AG10803 (cell line): Measurements from ENCODE around the gene CTSH.
"Not testable (repeated sequence)": the region's sequence is repeated elsewhere in the genome, so short reads cannot be mapped to it uniquely, and the experiment has no call there.

Source experiments
- DNase-seq: peaks from one replicate; pipeline ENCODE4 v3.0.0; 2010; ENCODE audit warnings: low read depth
- H3K4me3 ChIP-seq: 2 replicates; pipeline ENCODE4 v1.5.1; 2011; ENCODE audit warnings: mild to moderate bottlenecking, low read length, control low read depth
- TF ChIP-seq, protein P1 (sequence below): conservative IDR thresholded peaks from 2 replicates; pipeline ENCODE4 v1.5.1; 2011; ENCODE audit warnings: mild to moderate bottlenecking, low read length, control low read depth, inconsistent platforms

CTSH gene

DNA sequence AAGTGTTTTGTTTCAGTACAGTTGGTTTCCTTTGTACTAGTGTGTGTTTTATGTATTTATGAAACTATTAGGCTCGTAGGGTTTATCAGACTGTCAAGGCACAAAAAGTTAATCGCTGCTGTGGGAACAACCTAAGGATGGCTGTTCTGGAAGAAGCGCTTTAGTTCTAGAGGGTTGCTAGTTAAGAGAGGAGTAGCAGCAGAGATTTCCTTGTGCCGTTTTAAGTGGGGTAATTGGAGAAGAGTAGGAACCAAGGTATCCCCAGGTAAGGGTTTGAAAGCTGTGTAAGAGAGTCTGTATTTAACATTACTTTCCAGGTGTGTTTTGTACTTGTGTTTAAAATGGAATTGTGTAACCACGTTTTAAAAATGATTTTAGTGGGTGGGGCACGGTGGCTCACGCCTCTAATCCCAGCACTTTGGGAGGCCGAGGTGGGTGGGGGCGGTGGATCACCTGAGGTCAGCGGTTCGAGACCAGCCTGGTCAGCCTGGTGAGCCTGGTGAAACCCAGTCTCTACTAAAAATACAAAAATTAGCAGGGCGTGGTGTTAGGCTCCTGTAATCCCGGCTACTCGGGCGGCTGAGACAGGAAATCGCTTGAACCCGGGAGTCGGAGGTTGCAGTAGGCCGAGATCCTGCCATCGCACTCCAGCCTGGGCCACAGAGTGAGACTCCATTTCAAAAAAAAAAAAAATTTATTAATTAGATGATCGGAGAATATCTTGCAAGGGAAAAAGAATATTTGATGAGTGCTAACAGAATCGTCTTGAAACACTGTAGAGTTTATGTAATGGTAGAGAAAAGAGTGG is 69.5 kb downstream of the CTSH start:
- H3K4me3 ChIP-seq: peak overlapping the region; percentile 100
- TF ChIP-seq, protein P1, sequence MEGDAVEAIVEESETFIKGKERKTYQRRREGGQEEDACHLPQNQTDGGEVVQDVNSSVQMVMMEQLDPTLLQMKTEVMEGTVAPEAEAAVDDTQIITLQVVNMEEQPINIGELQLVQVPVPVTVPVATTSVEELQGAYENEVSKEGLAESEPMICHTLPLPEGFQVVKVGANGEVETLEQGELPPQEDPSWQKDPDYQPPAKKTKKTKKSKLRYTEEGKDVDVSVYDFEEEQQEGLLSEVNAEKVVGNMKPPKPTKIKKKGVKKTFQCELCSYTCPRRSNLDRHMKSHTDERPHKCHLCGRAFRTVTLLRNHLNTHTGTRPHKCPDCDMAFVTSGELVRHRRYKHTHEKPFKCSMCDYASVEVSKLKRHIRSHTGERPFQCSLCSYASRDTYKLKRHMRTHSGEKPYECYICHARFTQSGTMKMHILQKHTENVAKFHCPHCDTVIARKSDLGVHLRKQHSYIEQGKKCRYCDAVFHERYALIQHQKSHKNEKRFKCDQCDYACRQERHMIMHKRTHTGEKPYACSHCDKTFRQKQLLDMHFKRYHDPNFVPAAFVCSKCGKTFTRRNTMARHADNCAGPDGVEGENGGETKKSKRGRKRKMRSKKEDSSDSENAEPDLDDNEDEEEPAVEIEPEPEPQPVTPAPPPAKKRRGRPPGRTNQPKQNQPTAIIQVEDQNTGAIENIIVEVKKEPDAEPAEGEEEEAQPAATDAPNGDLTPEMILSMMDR: no peak
- DNase-seq: no peak

DNA sequence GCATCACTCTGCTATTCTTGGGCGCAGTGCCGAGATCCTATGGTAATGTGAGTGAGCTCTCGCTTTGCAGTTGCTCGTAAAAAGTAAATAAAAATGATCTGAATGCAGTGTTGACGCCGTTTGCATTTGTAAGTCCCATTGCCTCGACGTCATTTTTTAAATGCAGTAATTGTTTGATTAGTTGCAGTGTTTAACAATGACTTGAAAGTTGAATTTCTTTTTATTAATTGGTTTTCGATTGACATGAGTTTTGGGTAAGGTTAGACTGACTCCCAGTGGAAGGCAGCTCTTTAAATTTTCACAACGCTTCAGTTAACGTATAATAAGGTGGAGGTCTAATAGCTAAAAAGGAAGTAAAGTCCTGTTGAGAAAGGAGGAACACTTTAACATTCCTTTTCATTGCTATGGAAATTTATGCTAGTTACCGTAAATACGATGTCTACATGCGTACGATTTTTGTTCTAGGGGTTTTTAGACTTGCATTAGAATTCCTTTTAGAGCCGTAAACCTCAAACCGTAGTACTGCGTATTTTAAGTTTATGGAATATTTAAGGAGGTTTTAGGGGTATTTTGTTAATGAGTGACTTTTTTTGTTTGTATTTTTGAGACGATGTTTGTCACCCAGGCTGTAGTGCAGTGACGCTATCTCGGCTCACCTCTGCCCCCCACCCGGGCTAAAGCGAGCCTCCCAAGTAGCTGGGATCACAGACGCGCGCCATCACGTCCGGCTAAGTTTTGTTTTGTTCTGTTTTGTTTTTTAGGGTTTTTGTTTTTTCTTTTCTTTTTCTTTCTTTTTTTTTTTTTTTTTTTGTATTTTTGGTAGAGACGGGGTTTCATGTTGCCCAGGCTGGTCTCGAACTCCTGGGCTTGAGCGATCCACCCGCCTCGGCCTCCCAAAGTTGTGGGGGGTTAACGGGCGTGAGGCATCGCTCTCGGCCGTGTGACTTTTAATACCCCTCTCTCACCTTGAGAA is 70.8 kb downstream of the CTSH start:
- TF ChIP-seq, protein P1: no peak; the same call in 1 of the 2 replicates
- peak; percentile 33 for DNase-seq
- H3K4me3 ChIP-seq: peak overlapping the region; percentile 100

DNA sequence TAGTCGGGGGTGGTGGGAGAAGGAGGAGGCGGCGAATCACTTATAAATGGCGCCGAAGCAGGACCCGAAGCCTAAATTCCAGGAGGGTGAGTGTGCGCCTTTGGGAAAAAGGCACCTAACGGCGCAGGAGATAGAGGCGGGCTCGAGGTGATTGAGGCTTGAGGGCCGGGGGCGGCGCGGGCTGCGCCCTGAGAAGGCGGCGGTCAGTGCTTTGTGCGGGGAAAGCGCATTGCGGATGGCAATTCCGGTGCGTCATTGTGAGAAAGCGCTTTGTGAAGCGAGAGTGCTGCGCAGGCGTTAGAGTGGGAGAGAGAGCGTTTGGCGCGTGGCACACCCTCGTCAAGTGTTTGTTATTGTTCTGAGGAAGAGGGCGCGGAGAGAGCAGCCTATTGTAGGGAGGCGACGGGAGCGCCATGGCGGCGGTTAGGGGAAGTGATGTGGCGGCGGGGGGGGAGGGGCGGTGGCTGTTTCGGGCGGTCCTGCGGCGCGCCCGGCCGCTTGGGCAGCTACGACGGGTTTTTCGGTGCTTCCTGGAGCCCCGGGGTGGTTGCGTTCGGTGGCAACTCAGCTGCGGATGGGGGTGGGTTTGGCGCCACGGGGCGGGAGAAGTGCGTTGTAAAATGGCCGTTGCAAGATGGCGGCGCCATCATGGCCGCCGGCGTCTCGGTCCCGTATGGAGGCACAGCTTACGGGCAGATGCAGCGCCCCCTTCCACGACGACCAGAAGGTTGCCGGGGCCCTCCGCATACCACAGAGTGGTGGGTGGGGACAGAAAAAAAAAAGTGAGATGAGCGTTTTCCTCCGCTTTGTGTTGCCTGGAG is 71.7 kb downstream of the CTSH start:
- peak overlapping the region; percentile 100 for H3K4me3 ChIP-seq
- TF ChIP-seq, protein P1: peak; percentile 45
- DNase-seq: peak; percentile 90

DNA sequence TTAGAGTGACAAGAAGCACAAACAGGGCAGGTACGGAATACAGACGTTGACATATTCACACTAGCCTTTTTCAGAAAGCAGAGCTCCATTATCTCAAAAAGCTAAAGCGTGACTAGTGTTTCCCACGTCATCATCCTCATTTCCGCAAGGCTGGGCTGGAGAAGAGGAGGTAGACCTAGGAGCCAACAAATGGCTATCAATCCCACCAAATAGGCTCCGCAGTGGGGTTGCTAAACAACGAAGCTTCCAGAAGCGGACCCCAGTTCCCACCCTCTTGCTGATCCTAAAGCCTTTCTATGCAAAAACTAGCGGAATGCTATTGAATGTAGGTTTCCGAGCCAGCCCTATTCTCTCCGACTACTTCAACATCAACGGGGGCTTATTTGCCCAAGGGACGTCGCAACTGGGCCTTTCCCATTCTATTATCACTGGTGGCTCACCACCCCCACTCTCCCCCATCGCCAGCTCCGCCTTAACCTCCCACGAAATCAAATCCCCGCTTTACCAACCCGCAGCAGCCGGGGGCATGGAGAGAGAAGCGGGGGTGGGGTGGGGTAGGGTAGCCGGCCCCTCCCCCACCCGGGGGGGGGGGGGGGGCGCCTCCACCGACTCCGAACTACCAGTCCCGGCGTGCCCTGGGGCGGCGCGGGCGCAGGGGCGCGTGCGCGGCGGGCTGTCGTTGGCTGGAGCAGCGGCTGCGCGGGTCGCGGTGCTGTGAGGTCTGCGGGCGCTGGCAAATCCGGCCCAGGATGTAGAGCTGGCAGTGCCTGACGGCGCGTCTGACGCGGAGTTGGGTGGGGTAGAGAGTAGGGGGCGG is 72.5 kb downstream of the CTSH start, which contains the start of gene MORF4L1:
Gene MORF4L1 (plus strand): TSS at position 736 of the 817 bp plus-strand sequence. CDS start 128 bp downstream, outside the sequence.
- TF ChIP-seq, protein P1: no peak
- peak; percentile 95 for DNase-seq
- H3K4me3 ChIP-seq: peak within 1 kb of the TSS; percentile 100

DNA sequence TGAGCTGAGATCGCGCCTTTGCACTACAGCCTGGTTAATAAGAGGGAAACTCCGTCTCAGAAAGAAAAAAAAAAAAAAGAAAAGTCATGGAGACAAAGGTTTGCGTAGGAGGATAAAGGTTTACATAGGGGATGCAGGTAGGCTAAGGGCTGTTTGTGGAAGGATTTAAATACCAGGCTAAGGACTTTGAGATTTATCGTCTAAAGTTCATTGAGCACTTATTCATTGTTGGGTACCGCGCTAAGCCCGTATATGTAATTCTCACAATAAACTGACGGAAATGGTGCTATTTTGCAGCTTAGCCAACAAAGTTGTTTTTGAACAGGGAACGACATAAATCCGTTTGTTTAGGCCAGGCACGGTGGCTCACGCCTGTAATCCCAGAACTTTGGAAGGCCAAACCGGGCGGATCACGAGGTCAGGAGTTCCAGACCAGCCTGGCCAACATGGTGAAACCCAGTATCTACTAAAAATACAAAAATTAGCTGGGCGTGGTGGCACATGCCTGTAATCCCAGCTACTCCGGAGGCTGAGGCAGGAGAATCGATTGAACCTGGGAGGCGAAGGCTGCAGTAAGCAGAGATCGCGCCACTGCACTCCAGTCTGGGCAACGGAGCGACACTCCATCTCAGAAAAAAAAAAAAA is 73.2 kb downstream of the CTSH start:
- not testable (repeated sequence) for H3K4me3 ChIP-seq, DNase-seq
